ENCODE measurements around the gene NOM1.
A peak's percentile ranks its signal among the peaks of the same experiment; 100 is the strongest.

NOM1 gene

DNA sequence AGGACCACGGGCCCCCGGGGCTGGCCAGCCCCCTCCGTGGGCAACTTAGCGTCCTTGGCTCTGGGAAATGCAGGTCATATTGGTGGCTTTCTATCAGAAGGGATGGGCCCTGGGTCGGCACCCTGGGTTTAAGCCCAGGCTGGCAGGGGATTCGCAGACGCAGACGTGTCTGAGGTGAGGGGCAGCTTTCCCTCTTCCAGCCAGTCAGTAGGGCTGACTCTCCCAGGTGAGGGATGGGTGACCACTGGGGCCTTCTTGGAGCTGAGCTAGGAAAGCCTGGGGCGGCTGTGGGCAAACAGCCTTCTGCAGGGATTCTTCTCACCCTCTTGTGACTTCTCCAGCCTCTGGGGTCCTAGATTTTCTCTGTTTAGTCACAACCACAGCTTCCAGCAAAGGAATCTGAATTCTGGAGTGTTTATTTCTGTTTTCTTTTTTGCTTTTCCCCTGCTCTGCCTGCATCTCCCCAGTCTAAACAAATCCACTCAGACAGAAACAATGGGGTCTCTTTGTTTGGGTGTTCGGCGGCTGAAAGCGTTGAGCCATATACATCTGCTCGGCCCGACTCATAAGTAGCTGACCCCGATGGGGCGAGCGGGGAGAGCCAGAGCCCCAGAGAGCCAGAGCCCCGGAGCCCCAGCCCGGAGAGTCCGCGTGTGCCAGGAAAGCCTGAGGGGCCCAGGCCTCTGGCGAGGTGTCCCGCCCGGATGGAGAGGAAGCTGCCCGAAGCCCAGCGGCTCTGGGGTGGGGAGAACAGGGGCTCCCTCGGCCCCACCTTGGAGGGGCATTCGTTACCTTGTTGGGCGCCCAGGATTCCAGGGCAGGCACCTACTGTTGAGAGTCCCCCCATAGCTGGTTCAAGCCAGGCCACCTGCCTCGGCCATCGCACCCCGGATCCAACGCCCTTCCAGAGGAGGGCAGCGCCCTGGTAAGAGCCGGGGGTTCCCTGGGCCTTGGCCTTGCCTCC lies 59.0 kb downstream of the NOM1 start:
- Histone ChIP-seq H3K4me1 (ENCODE audit: control insufficient read depth, insufficient read depth, low read length) (peaks cover 4% of the 10 kb centered on the region), H3K4me3 (ENCODE audit: low read length) (no peak overlapping the region), H3K36me3 (ENCODE audit: control insufficient read depth, insufficient read depth, low read length, severe bottlenecking) (no peaks in the 10 kb centered on the region), H3K9me3 (ENCODE audit: control insufficient read depth, low read length) (no peaks in the 10 kb centered on the region), H3K27me3 (replicated peaks; ENCODE audit: control insufficient read depth, insufficient read depth, low read length) (peaks cover 80% of the 10 kb centered on the region), H3K9ac (ENCODE audit: low read length) (no peak overlapping the region)
- DNase-seq (ENCODE audit: low read depth), result no peak

DNA sequence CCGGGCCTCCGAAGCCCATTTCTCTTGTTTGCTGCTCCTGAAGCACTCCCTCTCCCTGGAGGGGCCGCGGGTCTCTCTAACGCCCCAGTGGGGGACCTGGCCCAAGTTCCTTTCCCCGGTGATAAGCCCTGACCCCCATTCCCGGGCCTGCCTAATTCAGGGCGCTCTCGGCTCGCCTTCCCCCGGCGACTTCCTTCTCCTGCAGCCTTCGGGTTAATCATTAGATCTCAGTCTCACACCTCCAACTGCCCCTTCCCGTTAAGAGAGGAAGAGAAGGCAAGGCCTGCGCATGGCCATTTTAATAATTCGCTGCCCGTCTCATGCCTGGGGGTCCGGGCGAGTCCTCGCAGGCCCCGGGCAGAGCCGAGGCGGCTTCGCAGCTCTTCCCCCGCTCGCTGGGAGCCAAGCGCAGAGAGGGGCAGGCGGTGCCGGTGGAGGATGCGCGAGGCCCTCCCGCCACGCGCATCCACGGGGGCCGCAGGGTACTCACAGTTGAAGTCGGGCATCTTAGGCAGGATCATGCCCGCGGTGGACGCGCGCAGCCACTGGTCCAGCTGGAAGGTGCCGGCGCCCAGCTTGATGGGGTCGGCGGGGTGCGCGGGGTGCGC lies 59.8 kb downstream of the NOM1 start:
- DNase-seq (ENCODE audit: low read depth), result no peak
- no peaks in the 10 kb centered on the region for H3K9me3 ChIP-seq (ENCODE audit: control insufficient read depth, low read length)
- H3K4me3 ChIP-seq (ENCODE audit: low read length), result no peak overlapping the region
- peaks cover under 1% of the 10 kb centered on the region for H3K4me1 ChIP-seq (ENCODE audit: control insufficient read depth, insufficient read depth, low read length)
- no peak overlapping the region for H3K9ac ChIP-seq (ENCODE audit: low read length)
- no peaks in the 10 kb centered on the region for H3K36me3 ChIP-seq (ENCODE audit: control insufficient read depth, insufficient read depth, low read length, severe bottlenecking)
- H3K27me3 ChIP-seq (replicated peaks; ENCODE audit: control insufficient read depth, insufficient read depth, low read length), result peaks cover 79% of the 10 kb centered on the region

DNA sequence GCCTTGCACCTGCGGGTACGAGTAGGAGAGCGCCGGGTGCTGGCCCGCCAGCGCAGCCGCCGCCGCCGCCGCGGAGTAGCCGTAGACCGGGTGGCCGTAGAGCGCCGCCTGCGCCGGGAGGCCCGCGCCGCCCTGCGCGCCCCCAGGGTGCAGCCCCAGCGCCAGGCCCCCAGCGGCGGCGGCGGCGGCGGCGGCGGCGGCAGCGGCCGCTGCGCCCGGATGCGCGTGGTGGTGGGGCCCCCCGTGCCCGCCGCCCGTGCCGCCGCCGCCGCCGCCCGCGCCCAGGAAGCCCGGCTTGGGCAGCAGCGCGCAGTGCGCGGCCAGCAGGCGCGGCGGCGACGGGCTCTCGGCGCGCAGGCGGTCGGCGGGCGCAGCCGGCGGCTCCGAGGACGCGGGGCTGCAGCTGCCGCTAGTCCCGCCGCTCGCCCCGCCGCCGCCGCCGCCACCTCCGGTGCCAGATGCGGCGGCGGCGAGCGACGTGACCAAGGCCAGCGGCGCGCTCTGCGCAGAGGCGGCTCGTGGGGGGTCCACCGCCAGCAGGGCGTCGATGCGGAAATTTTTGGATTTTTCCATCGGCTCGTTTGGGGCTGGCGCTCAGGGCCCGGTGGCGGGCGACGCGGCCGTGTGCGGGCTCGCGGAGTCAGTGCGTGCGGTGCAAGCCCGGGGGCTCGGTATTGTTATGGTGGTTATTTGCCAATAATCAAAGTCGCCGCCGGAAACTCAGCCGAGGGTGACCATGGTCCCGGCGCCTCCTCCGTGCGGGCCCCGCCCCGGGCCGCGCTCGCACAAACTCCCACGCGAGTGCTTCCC lies 60.5 kb downstream of the NOM1 start:
- peaks cover 79% of the 10 kb centered on the region for H3K27me3 ChIP-seq (replicated peaks; ENCODE audit: control insufficient read depth, insufficient read depth, low read length)
- DNase-seq (ENCODE audit: low read depth), result no peak

DNA sequence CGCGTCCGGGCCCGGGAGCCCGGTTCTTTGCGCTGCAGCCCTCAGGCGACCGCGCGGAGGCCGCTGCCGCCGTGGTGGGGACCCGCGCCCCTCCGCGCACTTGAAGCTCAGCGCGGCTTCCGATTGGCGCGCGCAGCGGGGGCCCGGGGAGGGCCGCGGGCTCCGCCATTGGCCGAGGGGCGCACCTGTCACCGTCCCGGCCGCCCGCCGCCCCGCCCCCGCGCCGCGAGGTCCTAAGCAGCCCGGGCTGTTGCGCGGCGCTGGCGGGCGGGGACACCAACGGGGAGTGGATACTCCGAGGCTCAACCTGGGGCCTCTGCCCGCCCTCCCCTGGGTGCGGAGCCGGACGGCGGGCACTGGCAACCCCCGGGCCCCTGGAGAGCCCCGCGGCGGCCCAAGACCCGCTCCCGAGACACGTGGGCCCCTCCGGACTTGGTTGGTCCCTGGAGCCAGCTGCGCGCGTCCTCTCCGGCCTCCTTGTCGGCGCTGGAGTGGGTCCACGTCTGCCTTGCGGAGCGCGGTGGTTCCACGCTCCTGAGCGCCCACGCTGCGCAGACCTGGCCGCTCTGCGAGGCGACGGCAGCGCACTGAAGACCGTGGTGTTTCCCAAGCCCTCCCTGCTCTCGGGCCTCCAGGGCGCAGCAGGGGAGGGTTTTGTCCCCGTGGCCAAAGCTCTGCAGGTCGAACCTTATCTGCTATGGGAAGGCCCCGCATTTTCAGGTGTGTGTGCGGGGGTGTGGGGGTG lies 61.2 kb downstream of the NOM1 start, which contains the start of gene MNX1:
Gene MNX1 (minus strand): TSS at position 76 of the 745 bp plus-strand sequence. CDS start 313 bp downstream, outside the sequence.
- Histone ChIP-seq H3K27me3 (replicated peaks; ENCODE audit: control insufficient read depth, insufficient read depth, low read length) (peaks cover 85% of the 10 kb centered on the region), H3K9ac (ENCODE audit: low read length) (no peak within 1 kb of the TSS), H3K4me1 (ENCODE audit: control insufficient read depth, insufficient read depth, low read length) (no peaks in the 10 kb centered on the region), H3K4me3 (ENCODE audit: low read length) (peak within 1 kb of the TSS; percentile 37), H3K36me3 (ENCODE audit: control insufficient read depth, insufficient read depth, low read length, severe bottlenecking) (no peaks in the 10 kb centered on the region), H3K9me3 (ENCODE audit: control insufficient read depth, low read length) (no peaks in the 10 kb centered on the region)
- no peak for DNase-seq (ENCODE audit: low read depth)

More for the DNA sequence above, 60.5 kb downstream of the NOM1 start:
- H3K9me3 ChIP-seq (ENCODE audit: control insufficient read depth, low read length), result no peaks in the 10 kb centered on the region
- H3K9ac ChIP-seq (ENCODE audit: low read length), result no peak overlapping the region
- no peaks in the 10 kb centered on the region for H3K36me3 ChIP-seq (ENCODE audit: control insufficient read depth, insufficient read depth, low read length, severe bottlenecking)
- H3K4me3 ChIP-seq (ENCODE audit: low read length), result peak overlapping the region; percentile 37
- H3K4me1 ChIP-seq (ENCODE audit: control insufficient read depth, insufficient read depth, low read length), result no peaks in the 10 kb centered on the region

DNA sequence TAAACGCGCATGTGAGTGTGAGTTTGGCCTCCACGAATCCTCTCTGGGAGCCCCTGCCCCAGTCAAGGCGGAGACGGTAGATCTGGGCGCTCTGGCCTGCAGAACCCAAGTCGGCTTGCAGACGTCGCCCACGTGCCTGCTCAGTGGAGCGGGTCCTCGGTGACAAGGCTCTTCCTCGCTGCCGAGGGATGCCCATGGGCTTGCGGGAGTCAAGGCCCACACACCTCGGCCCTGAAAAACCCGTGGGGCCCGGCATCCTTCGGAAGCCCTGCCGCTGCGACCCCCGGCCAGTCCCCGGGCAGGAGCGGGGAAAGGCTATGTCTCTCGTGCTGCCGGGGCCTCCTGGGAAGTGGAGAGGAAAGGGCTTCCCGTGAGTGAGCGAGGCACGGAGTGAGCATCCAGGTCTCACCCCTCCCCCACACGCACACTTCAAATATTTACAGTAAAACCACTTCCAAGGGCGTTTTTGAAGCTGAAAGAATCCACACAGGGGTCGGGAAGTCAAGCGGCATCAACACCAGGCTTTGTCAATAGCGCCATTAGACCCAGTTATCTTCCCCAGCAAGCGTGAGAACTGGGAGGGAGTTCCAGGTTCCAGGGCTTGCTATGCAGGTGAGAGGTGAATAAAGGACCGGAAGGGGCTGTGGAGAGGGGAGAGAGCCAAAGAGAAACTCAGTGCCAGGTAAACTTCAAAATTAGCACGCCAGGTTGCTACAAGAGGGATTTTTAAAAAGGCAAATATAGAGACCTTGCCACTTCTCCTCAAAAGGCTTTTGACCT lies 62.0 kb downstream of the NOM1 start:
- no peaks in the 10 kb centered on the region for H3K36me3 ChIP-seq (ENCODE audit: control insufficient read depth, insufficient read depth, low read length, severe bottlenecking)
- H3K27me3 ChIP-seq (replicated peaks; ENCODE audit: control insufficient read depth, insufficient read depth, low read length), result peaks cover 85% of the 10 kb centered on the region
- DNase-seq (ENCODE audit: low read depth), result no peak
- no peaks in the 10 kb centered on the region for H3K9me3 ChIP-seq (ENCODE audit: control insufficient read depth, low read length)
- H3K9ac ChIP-seq (ENCODE audit: low read length), result no peak overlapping the region
- H3K4me1 ChIP-seq (ENCODE audit: control insufficient read depth, insufficient read depth, low read length), result no peaks in the 10 kb centered on the region
- H3K4me3 ChIP-seq (ENCODE audit: low read length), result no peak overlapping the region

DNA sequence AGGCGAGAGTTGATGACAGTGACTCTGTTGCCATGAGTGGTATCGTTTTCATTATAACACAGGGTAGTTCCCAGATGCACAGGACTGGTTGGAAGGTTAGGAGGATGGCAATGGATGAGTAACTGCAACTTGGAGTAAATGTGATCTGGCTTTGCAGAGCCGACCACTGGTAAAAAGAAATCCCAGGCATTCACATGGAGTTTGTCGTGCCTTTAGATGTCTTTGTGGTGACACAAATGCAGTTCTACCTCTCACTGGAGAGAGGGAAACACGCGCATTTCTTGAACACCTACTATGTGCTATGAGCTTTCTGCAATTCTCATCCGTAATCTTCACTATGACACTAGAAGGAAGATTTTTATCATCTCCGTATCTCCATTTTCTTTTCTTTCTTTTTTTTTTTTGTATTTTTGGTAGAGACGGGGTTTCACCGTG lies 62.6 kb downstream of the NOM1 start:
- H3K36me3 ChIP-seq (ENCODE audit: control insufficient read depth, insufficient read depth, low read length, severe bottlenecking), result no peaks in the 10 kb centered on the region
- H3K9ac ChIP-seq (ENCODE audit: low read length), result no peak overlapping the region
- no peaks in the 10 kb centered on the region for H3K9me3 ChIP-seq (ENCODE audit: control insufficient read depth, low read length)
- H3K4me3 ChIP-seq (ENCODE audit: low read length), result no peak overlapping the region
- no peak for DNase-seq (ENCODE audit: low read depth)
- peaks cover 85% of the 10 kb centered on the region for H3K27me3 ChIP-seq (replicated peaks; ENCODE audit: control insufficient read depth, insufficient read depth, low read length)
- H3K4me1 ChIP-seq (ENCODE audit: control insufficient read depth, insufficient read depth, low read length), result no peaks in the 10 kb centered on the region

DNA sequence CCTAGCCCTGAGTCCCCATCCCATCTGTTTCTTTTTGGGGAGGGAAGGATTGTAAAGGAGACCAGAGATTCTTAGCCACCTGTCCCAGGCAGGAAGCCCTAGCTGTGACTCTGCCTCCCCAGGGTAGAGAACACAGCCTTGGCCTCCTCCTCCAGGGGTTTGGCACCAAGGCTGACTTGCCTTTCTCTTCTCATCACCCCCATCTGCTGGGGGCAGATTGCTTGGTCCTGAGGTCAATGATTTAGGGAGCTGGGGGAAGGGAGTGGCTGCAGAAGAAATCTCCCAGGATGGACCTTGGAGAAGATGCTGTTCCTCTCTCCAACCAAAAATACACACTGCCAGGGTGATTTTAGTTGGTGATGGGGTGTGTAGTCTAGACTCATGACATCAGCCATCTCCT lies 63.6 kb downstream of the NOM1 start:
- Histone ChIP-seq H3K36me3 (ENCODE audit: control insufficient read depth, insufficient read depth, low read length, severe bottlenecking) (no peaks in the 10 kb centered on the region), H3K27me3 (replicated peaks; ENCODE audit: control insufficient read depth, insufficient read depth, low read length) (peaks cover 83% of the 10 kb centered on the region), H3K4me1 (ENCODE audit: control insufficient read depth, insufficient read depth, low read length) (no peaks in the 10 kb centered on the region), H3K9ac (ENCODE audit: low read length) (no peak overlapping the region), H3K9me3 (ENCODE audit: control insufficient read depth, low read length) (no peaks in the 10 kb centered on the region), H3K4me3 (ENCODE audit: low read length) (no peak overlapping the region)
- no peak for DNase-seq (ENCODE audit: low read depth)

DNA sequence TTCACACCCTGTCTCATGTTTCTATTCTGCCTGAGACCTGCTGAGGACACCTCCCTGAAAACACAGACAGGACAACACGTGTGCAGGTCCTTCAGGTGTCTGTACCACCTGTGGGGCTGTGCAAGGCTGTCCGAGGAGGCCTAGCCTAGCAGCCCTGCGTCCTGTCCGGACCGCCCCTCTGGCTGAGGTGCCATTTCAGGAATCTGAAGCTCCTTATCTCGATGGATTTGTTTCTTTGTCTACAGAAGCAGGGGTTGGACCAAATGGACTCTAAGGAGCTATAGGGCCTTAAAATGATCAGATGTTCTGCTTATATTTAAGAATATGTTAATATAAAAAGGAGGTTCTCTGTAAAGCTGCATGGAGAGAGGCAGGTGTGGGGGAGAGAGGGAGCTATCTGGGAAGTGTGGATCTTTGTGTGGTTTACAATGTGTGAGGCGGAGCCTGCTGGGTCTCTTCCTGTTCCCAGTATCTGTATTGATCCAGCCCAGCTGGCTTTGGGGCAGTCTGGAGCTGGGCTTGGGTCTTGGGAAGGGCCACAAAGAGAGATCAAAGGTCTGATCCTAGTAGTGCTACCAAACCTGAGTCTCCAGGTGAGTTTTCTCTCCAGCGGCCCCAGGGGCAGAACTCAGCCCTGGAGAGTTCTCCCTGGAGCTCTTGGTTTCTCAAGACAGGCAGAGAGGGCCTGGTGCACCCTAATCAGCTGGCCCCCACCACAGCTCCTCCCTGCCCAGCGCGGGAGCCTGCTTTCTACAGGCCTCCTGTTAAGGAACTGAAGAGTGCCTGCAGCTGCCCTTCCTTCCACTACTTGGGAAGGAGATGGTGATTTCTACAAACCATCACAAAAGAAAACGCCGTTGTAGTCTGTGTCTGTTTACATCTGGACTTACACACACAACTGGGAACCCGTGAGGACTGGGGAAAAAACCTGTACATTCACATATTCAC lies 64.4 kb downstream of the NOM1 start:
- peaks cover 83% of the 10 kb centered on the region for H3K27me3 ChIP-seq (replicated peaks; ENCODE audit: control insufficient read depth, insufficient read depth, low read length)
- H3K9ac ChIP-seq (ENCODE audit: low read length), result no peak overlapping the region
- no peaks in the 10 kb centered on the region for H3K4me1 ChIP-seq (ENCODE audit: control insufficient read depth, insufficient read depth, low read length)
- no peaks in the 10 kb centered on the region for H3K36me3 ChIP-seq (ENCODE audit: control insufficient read depth, insufficient read depth, low read length, severe bottlenecking)
- no peak for DNase-seq (ENCODE audit: low read depth)
- no peaks in the 10 kb centered on the region for H3K9me3 ChIP-seq (ENCODE audit: control insufficient read depth, low read length)
- no peak overlapping the region for H3K4me3 ChIP-seq (ENCODE audit: low read length)

DNA sequence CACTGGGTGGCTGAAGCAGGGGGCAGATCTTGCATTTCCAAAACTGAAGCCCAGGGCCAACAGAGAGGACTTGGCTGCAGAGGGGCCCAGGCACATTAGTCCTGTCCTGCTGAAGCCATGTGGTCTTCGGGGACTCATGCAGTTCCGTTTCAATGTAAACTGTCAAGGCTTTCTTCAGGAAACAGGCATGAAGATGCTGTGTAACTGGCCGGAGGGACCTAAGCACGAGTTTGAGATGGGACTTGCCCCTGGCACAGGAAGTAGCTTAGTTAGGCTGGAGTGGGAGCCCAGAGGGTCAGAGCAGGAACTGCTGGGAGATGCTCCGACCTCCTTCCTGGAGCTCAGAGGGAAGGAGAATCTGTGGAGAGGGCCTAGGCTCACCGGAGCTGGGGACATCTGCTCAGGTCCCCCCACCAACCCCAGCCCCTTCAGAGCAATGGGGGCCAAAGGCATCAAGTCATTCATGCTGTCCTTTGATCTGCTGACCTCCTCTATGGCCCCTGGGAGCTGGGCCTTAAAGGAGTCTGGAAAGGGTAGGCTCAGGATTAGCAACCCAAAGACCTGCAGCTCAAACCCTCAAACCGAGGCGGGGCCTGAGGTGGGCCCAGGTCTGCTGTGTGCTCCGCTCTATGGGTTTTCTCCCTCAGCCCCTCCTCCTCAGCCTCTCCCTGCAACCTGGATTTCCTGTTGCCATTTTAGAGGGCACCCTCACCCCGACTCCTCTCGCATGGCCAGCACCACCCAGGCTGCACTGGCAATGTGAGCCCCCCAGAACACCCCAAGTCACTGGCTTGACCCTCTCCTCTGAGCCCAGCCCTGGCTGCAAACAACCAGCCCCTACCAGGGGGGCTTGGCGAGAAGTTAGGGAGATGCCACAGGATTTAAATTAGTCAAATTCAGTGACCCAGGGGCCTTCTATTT lies 65.4 kb downstream of the NOM1 start:
- Histone ChIP-seq H3K9me3 (ENCODE audit: control insufficient read depth, low read length) (no peaks in the 10 kb centered on the region), H3K9ac (ENCODE audit: low read length) (no peak overlapping the region), H3K4me1 (ENCODE audit: control insufficient read depth, insufficient read depth, low read length) (no peaks in the 10 kb centered on the region), H3K4me3 (ENCODE audit: low read length) (no peak overlapping the region), H3K36me3 (ENCODE audit: control insufficient read depth, insufficient read depth, low read length, severe bottlenecking) (no peaks in the 10 kb centered on the region), H3K27me3 (replicated peaks; ENCODE audit: control insufficient read depth, insufficient read depth, low read length) (peaks cover 87% of the 10 kb centered on the region)
- DNase-seq (ENCODE audit: low read depth), result no peak

Measured in adipocyte (in vitro differentiated cells).